Endodermal cell (in vitro differentiated cells): Measurements from ENCODE around the gene SEC23A. TPM values are rescaled to one million over a fixed set of nuclear protein-coding genes. Genes with fewer than 3 reads are reported as not detected.

Experiments
- DNase-seq: peaks from one replicate; pipeline ENCODE4 v3.0.0-alpha.2; 2017
- H3K27ac ChIP-seq: 2 replicates; pipeline ENCODE4 v1.5.1; 2013; ENCODE audit warnings: mild to moderate bottlenecking, low read depth, low read length, moderate library complexity
- H3K27me3 ChIP-seq: 2 replicates; pipeline ENCODE4 v1.6.1; 2013; ENCODE audit warnings: mild to moderate bottlenecking, low read length, moderate library complexity; ENCODE audit not compliant: insufficient read depth, control insufficient read depth, poor library complexity, severe bottlenecking
- H3K36me3 ChIP-seq: 2 replicates; pipeline ENCODE4 v1.7.0; 2013; ENCODE audit warnings: mild to moderate bottlenecking, low read length, moderate library complexity; ENCODE audit not compliant: control insufficient read depth, insufficient read depth
- H3K4me1 ChIP-seq: one replicate; pipeline ENCODE4 v1.7.0; 2013; ENCODE audit warnings: low read length; ENCODE audit not compliant: control insufficient read depth, insufficient read depth
- H3K4me3 ChIP-seq: 2 replicates; pipeline ENCODE4 v1.5.1; 2013; ENCODE audit warnings: mild to moderate bottlenecking, low read length, moderate library complexity
- H3K9ac ChIP-seq: 2 replicates; pipeline ENCODE4 v1.6.1; 2013; ENCODE audit warnings: mild to moderate bottlenecking, low read length, moderate library complexity; ENCODE audit not compliant: poor library complexity, severe bottlenecking; ENCODE audit errors: extremely low read depth
- H3K9me3 ChIP-seq: 2 replicates; pipeline ENCODE4 v1.6.1; 2013; ENCODE audit warnings: mild to moderate bottlenecking, low read length, moderate library complexity; ENCODE audit not compliant: control insufficient read depth
- H3K27ac Mint-ChIP-seq: 2 replicates; pipeline ENCODE4 v1.8.0; 2020; ENCODE audit warnings: mixed read lengths
- H3K27me3 Mint-ChIP-seq: 2 replicates; pipeline ENCODE4 v1.8.0; 2021; ENCODE audit warnings: mild to moderate bottlenecking, mixed read lengths; ENCODE audit not compliant: insufficient read depth
- H3K36me3 Mint-ChIP-seq: 2 replicates; pipeline ENCODE4 v1.8.0; 2020; ENCODE audit warnings: low read depth, mixed read lengths
- H3K4me1 Mint-ChIP-seq: 2 replicates; pipeline ENCODE4 v1.8.0; 2020; ENCODE audit warnings: mixed read lengths
- H3K4me3 Mint-ChIP-seq: 2 replicates; pipeline ENCODE4 v1.8.0; 2020; ENCODE audit warnings: mild to moderate bottlenecking, moderate library complexity, mixed read lengths
- H3K9me3 Mint-ChIP-seq: 2 replicates; pipeline ENCODE4 v1.8.0; 2020; ENCODE audit warnings: mild to moderate bottlenecking, mixed read lengths
- CTCF ChIP-seq: fragments of 200-600 bp; sonication (generic); conservative IDR thresholded peaks from 2 replicates; pipeline ENCODE4 v1.5.0; 2021; ENCODE audit warnings: antibody characterized with exemption, mild to moderate bottlenecking
- WGBS, 2 experiments: methylation state at CpG; one replicate each; pipeline versions ENCODE4 v1.1.5 to v1.1.7; 2013; ENCODE audit warnings: missing lambda C conversion rate in 2 of 2, mixed read lengths in 1 of 2; ENCODE audit not compliant: insufficient coverage in 1 of 2, insufficient read length in 1 of 2; 5-methylcytosine and 5-hydroxymethylcytosine counted together
- total RNA-seq, 2 donors: library from RNA; stranded (reverse); fragmentation: NEBNext Ultra II Directional in 1 of 2; extraction: Animal tissue kit (Norgen Biotek cat#: 25700) in 1 of 2; gene quantifications; 2 replicates in 1 of 2; 3 replicates in 1 of 2; pipeline ENCODE4 v1.2.1, GENCODE V29; 2021

SEC23A gene
- total RNA-seq, 2 donors from 2014 or later, result 58.5 to 89.7 TPM

GRCh38 chr14:38993981-38994380 lies 109.1 kb downstream of the SEC23A start:
- Mint-ChIP-seq H3K27me3 (no peaks in the 10 kb centered on the region), H3K4me1 (no peaks in the 10 kb centered on the region), H3K9me3 (no peaks in the 10 kb centered on the region), H3K36me3 (no peaks in the 10 kb centered on the region), H3K4me3 (no peak overlapping the region), H3K27ac (no peak overlapping the region)
- 100% methylated on average over 2 of the region's 2 CpGs; no CpG with 5 or more reads in 1 of the 2 experiments for WGBS, 2 experiments
- DNase-seq, result no peak
- peaks cover 4% of the 10 kb centered on the region for H3K9me3 ChIP-seq
- no peaks in the 10 kb centered on the region for H3K27me3 ChIP-seq
- H3K9ac ChIP-seq, result no peak overlapping the region
- H3K36me3 ChIP-seq, result no peaks in the 10 kb centered on the region
- no peaks in the 10 kb centered on the region for H3K4me1 ChIP-seq
- TF ChIP-seq CTCF, result no peak
- no peak overlapping the region for H3K27ac ChIP-seq
- no peak overlapping the region for H3K4me3 ChIP-seq

DNA sequence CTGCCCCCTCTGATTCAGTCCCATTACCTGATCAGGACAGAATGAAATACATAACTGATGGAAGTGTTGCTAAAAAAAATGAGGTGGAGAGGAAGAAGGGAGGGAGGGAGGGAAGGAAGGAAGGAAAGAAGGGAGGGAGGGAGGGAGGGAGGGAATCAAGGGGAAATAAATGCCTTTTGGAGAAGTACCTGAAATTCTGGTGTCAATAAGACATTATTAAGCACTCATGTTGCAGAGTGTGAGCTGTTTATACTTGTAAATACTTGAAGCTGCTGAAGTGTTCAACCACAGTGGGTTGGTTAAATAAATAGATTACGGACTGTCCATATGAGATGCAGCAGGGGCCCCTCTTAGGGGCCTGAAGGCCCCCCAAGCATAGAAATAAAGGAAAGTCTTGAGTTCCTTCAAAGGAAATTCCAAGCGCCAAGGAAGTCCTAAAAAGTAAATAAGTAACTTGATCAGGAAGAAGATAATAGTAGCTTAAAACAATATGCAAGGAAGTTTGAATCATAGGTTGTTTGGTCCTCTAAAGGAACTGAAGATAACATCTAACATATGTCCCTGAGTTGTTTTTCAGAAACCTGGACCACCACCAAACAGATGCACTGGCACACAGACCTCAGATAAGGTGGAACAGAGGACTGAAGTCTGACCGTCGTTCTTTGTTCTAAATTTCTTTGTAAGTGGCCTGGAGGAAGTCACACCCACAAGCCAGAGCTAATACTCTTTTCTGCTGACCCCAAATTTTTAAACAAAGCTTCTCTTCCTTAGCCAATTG lies 110.8 kb downstream of the SEC23A start:
- no peaks in the 10 kb centered on the region for H3K27me3 ChIP-seq
- 79 to 97% methylated on average over 3 to 4 of the region's 4 CpGs for WGBS, 2 experiments
- no peak for TF ChIP-seq CTCF
- H3K4me3 ChIP-seq, result no peak overlapping the region
- Mint-ChIP-seq H3K4me1 (no peaks in the 10 kb centered on the region), H3K36me3 (no peaks in the 10 kb centered on the region), H3K9me3 (no peaks in the 10 kb centered on the region), H3K27me3 (no peaks in the 10 kb centered on the region), H3K4me3 (no peak overlapping the region), H3K27ac (no peak overlapping the region)
- no peak for DNase-seq
- no peaks in the 10 kb centered on the region for H3K4me1 ChIP-seq
- no peak overlapping the region for H3K9ac ChIP-seq
- no peak overlapping the region for H3K27ac ChIP-seq
- H3K36me3 ChIP-seq, result no peaks in the 10 kb centered on the region
- H3K9me3 ChIP-seq, result peaks cover 4% of the 10 kb centered on the region

DNA sequence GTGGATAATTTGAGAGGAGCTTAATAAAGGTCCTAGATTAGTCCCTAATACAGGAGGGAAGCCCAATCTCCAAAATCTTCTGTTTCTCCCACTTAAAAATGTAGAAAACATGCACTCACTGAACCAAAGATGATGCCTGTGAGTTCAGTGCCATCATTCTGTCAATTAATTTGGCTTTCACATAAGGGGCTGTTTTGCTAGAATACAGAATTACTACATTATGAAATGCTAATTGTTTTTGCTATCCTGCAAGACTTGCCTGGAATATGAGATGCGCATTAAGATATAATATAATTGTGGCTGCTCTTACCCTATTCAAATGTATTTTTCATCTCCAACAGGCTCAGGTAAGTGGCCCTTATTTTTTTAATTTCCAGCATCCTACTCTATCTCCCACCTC lies 111.7 kb downstream of the SEC23A start:
- WGBS, 2 experiments, result no CpG with 5 or more reads among the region's 1 CpG
- Histone ChIP-seq H3K36me3 (no peaks in the 10 kb centered on the region), H3K9ac (no peak overlapping the region)

More for the DNA sequence above, 111.7 kb downstream of the SEC23A start:
- H3K36me3 Mint-ChIP-seq, result no peaks in the 10 kb centered on the region
- Histone ChIP-seq H3K4me1 (no peaks in the 10 kb centered on the region), H3K27me3 (no peaks in the 10 kb centered on the region), H3K4me3 (no peak overlapping the region), H3K27ac (no peak overlapping the region), H3K9me3 (peaks cover 4% of the 10 kb centered on the region)
- no peak for DNase-seq
- no peaks in the 10 kb centered on the region for H3K27me3 Mint-ChIP-seq
- no peak overlapping the region for H3K27ac Mint-ChIP-seq
- no peaks in the 10 kb centered on the region for H3K4me1 Mint-ChIP-seq
- TF ChIP-seq CTCF, result no peak
- no peaks in the 10 kb centered on the region for H3K9me3 Mint-ChIP-seq
- no peak overlapping the region for H3K4me3 Mint-ChIP-seq
